ENCODE results near the gene GOLGA8J. TPM values are rescaled to one million over a fixed set of nuclear protein-coding genes. Genes with fewer than 3 reads are reported as not detected.
"Not testable (repeated sequence)": the region's sequence is repeated elsewhere in the genome, so short reads cannot be mapped to it uniquely, and the experiment has no call there.

GOLGA8J gene, protein sequence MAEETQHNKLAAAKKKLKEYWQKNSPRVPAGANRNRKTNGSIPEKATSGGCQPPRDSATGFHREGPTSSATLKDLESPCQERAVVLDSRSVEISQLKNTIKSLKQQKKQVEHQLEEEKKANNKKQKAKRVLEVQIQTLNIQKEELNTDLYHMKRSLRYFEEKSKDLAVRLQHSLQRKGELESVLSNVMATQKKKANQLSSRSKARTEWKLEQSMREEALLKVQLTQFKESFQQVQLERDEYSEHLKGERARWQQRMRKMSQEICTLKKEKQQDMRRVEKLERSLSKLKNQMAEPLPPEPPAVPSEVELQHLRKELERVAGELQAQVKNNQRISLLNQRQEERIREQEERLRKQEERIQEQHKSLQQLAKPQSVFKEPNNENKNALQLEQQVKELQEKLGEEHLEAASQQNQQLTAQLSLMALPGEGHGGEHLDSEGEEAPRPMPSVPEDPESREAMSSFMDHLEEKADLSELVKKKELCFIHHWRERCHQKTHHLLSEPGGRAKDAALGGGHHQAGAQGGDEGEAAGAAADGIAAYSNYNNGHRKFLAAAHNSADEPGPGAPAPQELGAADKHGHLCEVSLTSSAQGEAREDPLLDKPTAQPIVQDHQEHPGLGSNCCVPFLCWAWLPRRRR
- not detected for total RNA-seq

- CTCF ChIA-PET; H3K27me3 Mint-ChIP-seq; H3K36me3 Mint-ChIP-seq (ENCODE audit: low read depth); H3K9me3 Mint-ChIP-seq; POLR2A ChIA-PET; DNase-seq; H3K4me3 Mint-ChIP-seq; H3K4me1 Mint-ChIP-seq; H3K27ac Mint-ChIP-seq: not testable (repeated sequence)
These were observed at the start of gene GOLGA8J for GRCh38 chr15:30082655-30083054. Gene GOLGA8J (plus strand): TSS chr15:30082955. CDS start chr15:30083053, 98 bp downstream.

DNA sequence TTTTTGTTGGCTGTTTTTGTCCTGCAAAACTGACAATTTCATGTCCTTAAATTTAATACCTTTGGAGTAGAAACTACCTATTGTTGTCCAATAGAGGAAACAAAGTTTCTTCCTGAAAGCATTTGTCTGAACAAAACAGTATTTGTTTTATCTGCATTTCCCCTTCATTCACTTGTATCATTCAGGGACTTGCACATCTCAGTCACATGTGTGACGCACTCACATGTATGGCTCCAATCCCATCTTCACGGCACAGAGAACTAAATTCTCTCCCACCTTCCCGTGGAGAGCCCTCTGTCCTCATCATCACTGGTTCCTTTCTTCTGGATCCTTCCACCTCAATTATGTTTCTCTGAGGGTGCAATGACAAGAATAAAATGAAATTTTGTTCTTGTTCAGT, 49.5 kb upstream of the GOLGA8J start:
- Mint-ChIP-seq H3K27ac (no peak overlapping the region), H3K27me3 (peaks cover 2% of the 10 kb centered on the region), H3K36me3 (ENCODE audit: low read depth) (no peaks in the 10 kb centered on the region), H3K9me3 (no peaks in the 10 kb centered on the region), H3K4me3 (no peak overlapping the region), H3K4me1 (no peaks in the 10 kb centered on the region)
- POLR2A ChIA-PET, result no interaction called here
- CTCF ChIA-PET, result no interaction called here
- no peak for DNase-seq

GRCh38 chr15:30033763-30034162, 49.0 kb upstream of the GOLGA8J start:
- CTCF ChIA-PET, result no interaction called here

GRCh38 chr15:30036036-30036703, 46.6 kb upstream of the GOLGA8J start:
- Mint-ChIP-seq H3K27ac (no peak overlapping the region), H3K9me3 (no peaks in the 10 kb centered on the region), H3K27me3 (no peaks in the 10 kb centered on the region), H3K4me3 (no peak overlapping the region), H3K4me1 (no peaks in the 10 kb centered on the region), H3K36me3 (ENCODE audit: low read depth) (no peaks in the 10 kb centered on the region)
- no peak for DNase-seq
- POLR2A ChIA-PET, result no interaction called here
- CTCF ChIA-PET, result no interaction called here

More at GRCh38 chr15:30033763-30034162, 49.0 kb upstream of the GOLGA8J start:
- Mint-ChIP-seq H3K27me3 (peaks cover 2% of the 10 kb centered on the region), H3K4me1 (no peaks in the 10 kb centered on the region), H3K9me3 (no peaks in the 10 kb centered on the region), H3K36me3 (ENCODE audit: low read depth) (no peaks in the 10 kb centered on the region), H3K27ac (no peak overlapping the region), H3K4me3 (no peak overlapping the region)
- DNase-seq, result no peak
- POLR2A ChIA-PET, result no interaction called here

DNA sequence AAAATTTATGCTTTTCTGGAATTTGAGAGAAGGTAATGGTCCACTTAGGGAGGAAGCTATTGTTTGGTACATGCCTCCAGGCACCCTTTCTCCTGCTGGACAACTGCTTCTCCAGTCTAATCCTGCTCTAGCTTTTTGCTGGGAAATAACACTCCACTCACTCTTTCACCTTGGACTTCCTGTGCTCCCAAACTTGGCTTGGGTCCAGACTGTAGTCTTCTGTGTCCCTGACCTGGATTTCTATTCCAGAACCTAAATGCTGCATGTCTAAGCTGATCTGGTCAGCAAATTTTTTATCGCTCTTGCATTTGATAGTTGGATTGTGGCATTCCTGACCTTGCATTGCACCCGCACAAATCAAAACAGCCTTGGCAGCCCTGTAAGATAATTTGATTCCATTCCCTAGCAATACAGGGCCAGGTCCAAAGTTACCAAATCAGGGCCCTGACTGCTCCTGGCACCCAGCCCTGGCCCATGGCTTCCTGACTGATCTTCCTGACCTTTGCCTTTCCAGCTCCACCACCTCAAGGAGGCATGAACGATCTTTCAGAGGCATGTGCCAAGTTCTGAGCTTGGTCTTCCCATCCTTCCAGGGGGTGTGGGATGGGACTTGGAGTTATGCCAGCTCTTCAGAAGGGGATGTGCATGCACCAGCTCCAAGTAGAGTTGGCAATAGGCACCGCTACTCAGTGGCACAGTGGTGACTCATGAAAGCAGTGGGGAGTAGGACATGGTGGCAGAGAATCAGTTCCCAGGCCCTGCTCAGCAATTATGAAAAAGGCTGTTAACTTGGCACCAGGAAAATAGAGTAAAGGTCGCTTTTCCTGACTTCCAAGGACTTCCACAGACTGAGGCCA, 43.9 kb upstream of the GOLGA8J start:
- Mint-ChIP-seq H3K36me3 (ENCODE audit: low read depth) (no peaks in the 10 kb centered on the region), H3K4me1 (no peaks in the 10 kb centered on the region), H3K9me3 (no peaks in the 10 kb centered on the region), H3K4me3 (no peak overlapping the region), H3K27ac (no peak overlapping the region), H3K27me3 (no peaks in the 10 kb centered on the region)
- no peak for DNase-seq
- CTCF ChIA-PET, result no interaction called here
- POLR2A ChIA-PET, result no interaction called here

GRCh38 chr15:30041868-30042267, 40.9 kb upstream of the GOLGA8J start:
- Mint-ChIP-seq H3K27me3 (peaks cover 9% of the 10 kb centered on the region), H3K4me1 (no peaks in the 10 kb centered on the region), H3K36me3 (ENCODE audit: low read depth) (no peaks in the 10 kb centered on the region), H3K9me3 (no peaks in the 10 kb centered on the region), H3K4me3 (no peak overlapping the region), H3K27ac (no peak overlapping the region)
- CTCF ChIA-PET, result interaction anchor here (0.7 kb wide), 1 partner anchor 27 kb away, joined by 3 read pairs; no protein-coding TSS in a partner anchor
- DNase-seq, result no peak
- POLR2A ChIA-PET, result no interaction called here

GRCh38 chr15:30042556-30042955, 40.2 kb upstream of the GOLGA8J start:
- CTCF ChIA-PET, result no interaction called here
- no peak overlapping the region for H3K4me3 Mint-ChIP-seq

DNA sequence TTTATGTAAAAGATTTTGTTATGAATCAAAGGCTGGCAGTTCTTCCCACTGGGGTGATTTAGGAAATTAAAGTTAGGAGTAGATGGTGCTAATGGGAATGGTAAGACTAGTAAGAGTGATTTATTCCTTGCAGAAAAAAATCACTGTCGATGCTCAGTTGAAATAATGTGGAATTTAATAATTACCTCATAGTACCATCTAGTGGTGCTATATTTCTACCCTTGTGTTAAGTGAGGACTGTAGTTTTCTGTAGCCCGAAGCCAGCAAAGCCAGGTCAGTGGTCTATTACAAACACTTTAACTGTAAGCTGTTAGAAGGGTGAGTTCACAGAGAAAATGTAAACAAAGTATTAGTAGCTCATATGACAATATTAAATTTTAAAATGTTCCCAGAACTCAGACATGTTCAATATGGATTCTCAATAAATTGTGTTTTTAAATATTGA, 39.5 kb upstream of the GOLGA8J start:
- no peak for DNase-seq
- Mint-ChIP-seq H3K4me1 (no peaks in the 10 kb centered on the region), H3K4me3 (no peak overlapping the region), H3K9me3 (no peaks in the 10 kb centered on the region), H3K27ac (no peak overlapping the region), H3K36me3 (ENCODE audit: low read depth) (no peaks in the 10 kb centered on the region), H3K27me3 (peaks cover 9% of the 10 kb centered on the region)
- CTCF ChIA-PET, result no interaction called here
- POLR2A ChIA-PET, result no interaction called here

More at GRCh38 chr15:30042556-30042955, 40.2 kb upstream of the GOLGA8J start:
- H3K36me3 Mint-ChIP-seq (ENCODE audit: low read depth), result no peaks in the 10 kb centered on the region
- H3K4me1 Mint-ChIP-seq, result no peaks in the 10 kb centered on the region
- peaks cover 9% of the 10 kb centered on the region for H3K27me3 Mint-ChIP-seq
- POLR2A ChIA-PET, result no interaction called here
- H3K27ac Mint-ChIP-seq, result no peak overlapping the region
- no peak for DNase-seq
- H3K9me3 Mint-ChIP-seq, result no peaks in the 10 kb centered on the region

DNA sequence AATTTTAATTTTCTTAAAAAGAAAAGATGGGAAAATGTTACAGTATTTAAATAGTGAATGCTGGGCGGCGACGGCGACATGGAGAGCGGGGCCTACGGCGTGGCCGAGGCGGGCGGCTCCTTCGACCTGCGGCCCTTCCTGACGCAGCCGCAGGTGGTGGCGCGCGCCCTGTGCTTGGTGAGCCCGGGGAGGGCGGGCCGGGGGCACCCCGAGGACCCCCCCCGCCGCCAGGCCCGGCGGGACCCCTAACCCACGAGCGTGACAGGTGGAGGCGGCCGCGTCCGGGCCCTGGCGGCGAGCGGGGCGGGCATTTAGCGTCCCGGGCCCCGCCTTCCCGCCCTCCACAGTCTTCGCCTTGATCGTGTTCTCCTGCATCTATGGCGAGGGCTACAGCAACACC, 38.4 kb upstream of the GOLGA8J start:
- H3K4me3 Mint-ChIP-seq, result no peak overlapping the region
- peaks cover 9% of the 10 kb centered on the region for H3K27me3 Mint-ChIP-seq
- CTCF ChIA-PET, result no interaction called here
- POLR2A ChIA-PET, result no interaction called here
- no peaks in the 10 kb centered on the region for H3K36me3 Mint-ChIP-seq (ENCODE audit: low read depth)
- H3K27ac Mint-ChIP-seq, result no peak overlapping the region
- no peaks in the 10 kb centered on the region for H3K9me3 Mint-ChIP-seq
- no peak for DNase-seq
- H3K4me1 Mint-ChIP-seq, result no peaks in the 10 kb centered on the region

DNA sequence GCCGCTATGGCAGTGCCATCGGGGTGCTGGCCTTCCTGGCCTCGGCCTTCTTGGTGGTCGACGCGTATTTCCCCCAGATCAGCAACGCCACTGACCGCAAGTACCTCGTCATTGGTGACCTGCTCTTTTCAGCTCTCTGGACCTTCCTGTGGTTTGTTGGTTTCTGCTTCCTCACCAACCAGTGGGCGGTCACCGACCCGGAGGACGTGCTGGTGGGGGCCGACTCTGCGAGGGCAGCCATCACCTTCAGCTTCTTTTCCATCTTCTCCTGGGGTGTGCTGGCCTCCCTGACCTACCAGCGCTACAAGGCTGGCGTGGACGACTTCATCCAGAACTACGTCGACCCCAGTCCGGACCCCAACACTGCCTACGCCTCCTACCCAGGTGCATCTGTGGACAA, 37.9 kb upstream of the GOLGA8J start:
- H3K4me3 Mint-ChIP-seq; DNase-seq; H3K36me3 Mint-ChIP-seq (ENCODE audit: low read depth); H3K4me1 Mint-ChIP-seq; POLR2A ChIA-PET; H3K9me3 Mint-ChIP-seq; H3K27ac Mint-ChIP-seq; CTCF ChIA-PET; H3K27me3 Mint-ChIP-seq: not testable (repeated sequence)

DNA sequence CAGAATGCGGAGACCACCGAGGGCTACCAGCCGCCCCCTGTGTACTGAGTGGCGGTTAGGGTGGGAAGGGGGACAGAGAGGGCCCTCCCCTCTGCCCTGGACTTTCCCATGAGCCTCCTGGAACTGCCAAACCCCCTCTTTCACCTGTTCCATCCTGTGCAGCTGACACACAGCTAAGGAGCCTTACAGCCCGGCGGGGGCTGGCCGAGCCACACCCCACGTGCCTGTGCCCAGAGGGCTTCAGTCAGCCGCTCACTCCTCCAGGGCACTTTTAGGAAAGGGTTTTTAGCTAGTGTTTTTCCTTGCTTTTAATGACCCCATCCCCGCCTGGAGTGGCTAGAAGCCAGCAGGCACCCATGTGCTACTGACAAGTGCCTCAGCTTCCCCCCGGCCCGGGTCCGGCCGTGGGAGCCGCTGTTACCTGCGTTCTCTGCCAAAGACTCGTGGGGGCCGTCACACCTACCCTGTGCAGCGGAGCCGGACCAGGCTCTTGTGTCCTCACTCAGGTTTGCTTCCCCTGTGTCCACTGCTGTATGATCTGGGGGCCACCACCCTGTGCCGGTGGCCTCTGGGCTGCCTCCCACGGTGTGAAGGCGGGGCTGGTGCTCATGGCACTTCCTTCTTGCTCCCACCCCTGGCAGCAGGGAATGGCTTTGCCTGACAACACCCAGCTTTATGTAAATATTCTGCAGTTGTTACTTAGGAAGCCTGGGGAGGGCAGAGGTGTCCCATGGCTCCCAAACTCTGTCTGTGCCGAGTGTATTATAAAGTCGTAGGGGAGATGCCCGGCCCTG, 37.3 kb upstream of the GOLGA8J start:
- H3K36me3 Mint-ChIP-seq (ENCODE audit: low read depth); H3K4me1 Mint-ChIP-seq; H3K9me3 Mint-ChIP-seq; CTCF ChIA-PET; H3K27ac Mint-ChIP-seq; H3K4me3 Mint-ChIP-seq; DNase-seq; POLR2A ChIA-PET: not testable (repeated sequence)
- peaks cover 10% of the 10 kb centered on the region for H3K27me3 Mint-ChIP-seq

DNA sequence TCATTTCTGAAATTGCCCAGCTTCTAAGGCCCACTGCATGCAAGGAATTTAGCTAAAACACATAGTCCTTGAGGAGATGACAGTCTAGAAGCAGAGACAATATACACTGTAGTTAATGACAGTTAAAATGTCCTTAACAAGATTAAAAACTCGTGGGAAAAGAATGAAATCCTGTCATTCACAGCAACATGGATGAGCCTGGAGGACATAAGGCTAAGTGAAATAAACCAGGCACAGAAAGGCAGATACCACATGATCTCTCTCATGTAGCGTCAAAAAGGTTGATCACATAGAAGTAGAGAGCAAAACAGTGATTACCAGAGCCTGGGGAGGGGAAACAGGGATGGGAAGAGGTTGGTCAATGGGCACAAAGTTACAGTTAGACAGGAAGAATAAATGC, 36.3 kb upstream of the GOLGA8J start:
- H3K4me1 Mint-ChIP-seq, result no peaks in the 10 kb centered on the region
- no peak overlapping the region for H3K27ac Mint-ChIP-seq
- H3K27me3 Mint-ChIP-seq, result peaks cover 13% of the 10 kb centered on the region
- POLR2A ChIA-PET, result no interaction called here
- H3K36me3 Mint-ChIP-seq (ENCODE audit: low read depth), result no peaks in the 10 kb centered on the region
- DNase-seq, result no peak
- CTCF ChIA-PET, result no interaction called here
- H3K4me3 Mint-ChIP-seq, result no peak overlapping the region
- no peaks in the 10 kb centered on the region for H3K9me3 Mint-ChIP-seq
